ENCODE measurements around the gene CYFIP2.

CYFIP2 gene

GRCh38 chr5:157362012-157362411, 96.1 kb downstream of the CYFIP2 start:
- no peak for DNase-seq

GRCh38 chr5:157362502-157362901, 96.6 kb downstream of the CYFIP2 start:
- DNase-seq = no peak

GRCh38 chr5:157362982-157363381, 97.1 kb downstream of the CYFIP2 start:
- DNase-seq = no peak

- no peak for DNase-seq
Observed at GRCh38 chr5:157365732-157366131, 99.8 kb downstream of the CYFIP2 start.

GRCh38 chr5:157366741-157367674, 101.1 kb downstream of the CYFIP2 start:
- DNase-seq = no peak

GRCh38 chr5:157369507-157369906, 103.6 kb downstream of the CYFIP2 start:
- no peak for DNase-seq

- DNase-seq = no peak
Observed at GRCh38 chr5:157370967-157371366, 105.0 kb downstream of the CYFIP2 start.

GRCh38 chr5:157371655-157372471, 105.9 kb downstream of the CYFIP2 start:
- DNase-seq = no peak

GRCh38 chr5:157372472-157372822, 106.5 kb downstream of the CYFIP2 start:
- DNase-seq = no peak

GRCh38 chr5:157378509-157378908, 112.6 kb downstream of the CYFIP2 start:
- DNase-seq = no peak

- DNase-seq = no peak
Observed at GRCh38 chr5:157379983-157380382, 114.1 kb downstream of the CYFIP2 start.

GRCh38 chr5:157381746-157382145, 115.8 kb downstream of the CYFIP2 start:
- no peak for DNase-seq

- DNase-seq = no peak
Observed at GRCh38 chr5:157382996-157383800, 117.3 kb downstream of the CYFIP2 start.

GRCh38 chr5:157384971-157385709, 119.2 kb downstream of the CYFIP2 start:
- DNase-seq = no peak

- DNase-seq = no peak
Observed at GRCh38 chr5:157387041-157387563, 121.2 kb downstream of the CYFIP2 start.

GRCh38 chr5:157387683-157388093, 121.8 kb downstream of the CYFIP2 start:
- no peak for DNase-seq

- DNase-seq = no peak
Observed at GRCh38 chr5:157388111-157388710, 122.3 kb downstream of the CYFIP2 start.

GRCh38 chr5:157389103-157389502, 123.2 kb downstream of the CYFIP2 start:
- no peak for DNase-seq

- DNase-seq = no peak
Observed at GRCh38 chr5:157390133-157390532, 124.2 kb downstream of the CYFIP2 start.

- peak; percentile 32 for DNase-seq
Observed at GRCh38 chr5:157390551-157391297, 124.8 kb downstream of the CYFIP2 start.

- no peak for DNase-seq
Observed at GRCh38 chr5:157398305-157398704, 132.4 kb downstream of the CYFIP2 start.

Data from stimulated activated CD4-positive, alpha-beta T cell treated with anti-CD3 and anti-CD28 coated beads, Interleukin-12 subunit alpha, Interleukin-12 subunit beta, amount 100 ng/mL, for 4 hours (primary cell).